ENCODE data around the gene PHPT1.

Gene PHPT1

DNA sequence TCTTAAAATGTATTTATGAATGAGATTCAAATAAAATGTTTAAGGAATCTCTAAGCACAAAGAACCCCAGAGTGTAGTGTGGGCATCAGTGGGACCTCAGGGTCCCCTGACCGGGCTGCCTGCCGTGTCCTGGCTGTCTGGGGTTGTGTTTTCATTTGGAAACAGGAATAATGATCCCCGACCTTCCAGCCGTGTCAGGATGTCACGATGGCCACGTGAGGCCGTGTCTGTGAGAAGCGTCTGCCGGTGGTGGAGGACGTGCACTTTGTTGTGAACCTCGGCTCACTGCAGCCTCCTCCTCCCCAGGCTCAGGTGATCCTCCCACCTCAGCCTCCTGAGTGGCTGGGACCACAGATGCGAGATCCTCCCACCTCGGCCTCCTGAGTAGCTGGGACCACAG lies 41.5 kb downstream of the PHPT1 start:
- no peak for DNase-seq

DNA sequence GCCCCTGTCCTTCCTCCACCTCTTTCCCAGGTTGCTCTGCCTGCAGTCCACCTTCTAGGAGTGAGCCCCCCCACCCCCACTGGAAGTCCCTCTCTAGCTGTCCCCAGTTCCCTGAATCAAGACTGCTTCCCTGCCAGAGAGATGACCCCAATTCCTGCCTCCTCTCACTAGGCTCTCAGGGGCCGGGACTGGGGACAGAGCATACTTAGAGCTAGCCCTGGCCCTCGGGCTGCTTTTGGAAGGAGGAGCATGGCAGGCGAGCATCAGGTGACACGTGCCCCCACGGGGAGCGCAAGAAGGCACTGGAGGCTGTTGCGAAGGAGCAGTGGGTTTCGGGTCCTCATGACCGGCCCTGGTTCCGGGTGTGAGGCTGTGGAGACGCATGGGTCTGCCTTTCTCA lies 46.8 kb downstream of the PHPT1 start:
- DNase-seq = no peak

DNA sequence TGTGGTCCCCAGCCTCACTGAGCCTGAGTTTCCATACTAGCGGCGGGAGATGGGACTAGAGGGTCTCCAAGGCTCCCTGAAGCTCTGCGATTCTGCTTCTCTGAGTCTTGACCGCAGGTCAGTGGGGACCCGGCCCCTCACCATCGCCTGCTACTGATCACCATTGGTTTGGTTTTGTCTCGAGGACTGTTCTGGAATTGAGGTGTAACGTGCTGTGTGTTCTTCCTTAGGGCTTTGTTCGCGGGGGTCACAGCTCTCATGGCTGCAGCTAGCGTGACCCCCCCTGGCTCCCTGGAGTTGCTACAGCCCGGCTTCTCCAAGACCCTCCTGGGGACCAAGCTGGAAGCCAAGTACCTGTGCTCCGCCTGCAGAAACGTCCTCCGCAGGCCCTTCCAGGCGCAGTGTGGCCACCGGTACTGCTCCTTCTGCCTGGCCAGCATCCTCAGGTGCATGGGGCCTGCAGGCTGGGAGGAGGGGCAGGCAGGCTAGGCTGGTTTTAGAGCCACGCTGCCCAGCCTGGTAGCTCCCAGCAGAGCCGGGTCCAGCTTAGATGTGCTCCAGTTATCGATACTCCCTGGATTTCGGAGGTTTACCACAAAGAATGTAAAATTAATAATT lies 49.4 kb downstream of the PHPT1 start:
- no peak for DNase-seq

DNA sequence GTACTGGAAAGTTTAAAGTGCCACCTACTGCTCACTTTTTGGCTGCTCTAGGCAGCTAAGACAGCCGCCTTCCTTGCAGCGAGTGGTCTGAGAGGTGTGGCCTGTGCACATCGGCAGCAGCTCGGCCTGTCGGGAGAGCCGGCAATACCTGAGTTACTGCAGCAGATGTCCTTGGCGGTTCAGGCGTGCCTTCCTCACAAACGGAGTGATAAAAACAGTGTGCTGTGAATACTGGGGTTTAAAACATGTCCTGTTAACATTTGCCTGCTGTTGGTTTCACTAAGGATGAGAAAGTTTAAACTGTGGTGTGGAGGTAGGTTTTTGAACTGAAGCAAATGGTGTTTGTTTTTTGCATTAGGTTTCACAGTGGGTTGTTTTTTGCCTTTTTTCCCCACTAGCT lies 50.0 kb downstream of the PHPT1 start:
- no peak for DNase-seq

DNA sequence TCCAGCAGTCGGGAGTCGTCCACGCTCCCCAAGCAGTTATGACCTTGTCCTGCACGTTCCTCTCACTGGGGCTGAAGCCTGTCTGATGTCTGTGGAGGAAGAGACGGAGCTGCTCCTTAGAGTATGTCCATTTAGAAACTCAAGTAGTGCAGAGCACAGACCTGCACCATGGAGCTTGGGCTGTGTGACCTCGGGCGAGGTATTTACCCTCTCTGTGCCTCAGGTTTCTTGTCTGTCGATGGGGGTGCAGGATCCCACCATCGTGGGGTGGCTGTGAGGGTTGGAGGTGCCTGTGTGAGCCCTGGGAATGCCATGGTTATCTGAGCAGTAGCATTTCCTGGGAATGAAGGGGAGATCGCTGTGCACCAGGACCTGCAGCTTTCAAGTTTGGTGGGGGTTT lies 51.3 kb downstream of the PHPT1 start:
- no peak for DNase-seq

Measured in central memory CD4-positive, alpha-beta T cell (primary cell).